Hematopoietic multipotent progenitor cell treated with erythropoietin and hydrocortisone succinate and interleukin-3 and kit ligand, for 6 days (in vitro differentiated cells): Measurements from ENCODE around the gene POTEG.
"Not testable (repeated sequence)": the region's sequence is repeated elsewhere in the genome, so short reads cannot be mapped to it uniquely, and the experiment has no call there.

ENCODE experiments used
- DNase-seq: peaks from one replicate; pipeline ENCODE4 v3.0.0-alpha.2; 2015

POTEG gene

DNA sequence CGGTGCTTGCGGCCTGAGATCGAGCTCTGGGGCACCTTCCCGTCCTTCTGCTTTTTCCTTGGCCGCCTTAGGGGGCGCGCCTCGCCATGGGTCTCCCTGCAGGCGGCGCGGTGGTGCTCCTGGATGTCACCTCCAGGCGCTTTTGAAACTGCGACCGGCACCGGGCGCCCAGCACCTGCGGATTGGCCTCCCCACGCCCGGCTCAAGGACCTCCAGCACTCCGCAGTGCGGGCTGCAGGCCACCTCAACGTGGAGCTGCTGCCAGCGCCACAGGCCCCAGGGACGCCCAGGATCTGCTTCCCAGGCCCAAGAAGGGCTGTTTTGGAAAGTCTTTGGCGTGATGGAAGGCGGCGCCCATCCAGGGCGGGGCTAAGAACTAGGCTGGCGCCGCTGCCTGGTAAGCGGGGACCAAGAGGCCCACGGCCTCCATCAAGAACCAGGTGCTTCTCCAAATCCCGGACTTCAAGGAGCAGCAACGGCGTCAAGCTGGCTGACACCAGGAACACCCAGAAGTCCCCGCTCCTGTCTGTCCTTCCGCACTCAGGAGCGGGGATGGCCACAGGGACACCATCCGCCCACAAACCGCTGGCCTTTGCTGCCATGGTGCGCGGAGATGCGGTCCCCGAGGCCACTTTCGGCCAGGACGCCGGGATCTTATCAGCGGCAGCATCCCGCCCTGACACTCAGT, 61.2 kb downstream of the POTEG start:
- not testable (repeated sequence) for DNase-seq

DNA sequence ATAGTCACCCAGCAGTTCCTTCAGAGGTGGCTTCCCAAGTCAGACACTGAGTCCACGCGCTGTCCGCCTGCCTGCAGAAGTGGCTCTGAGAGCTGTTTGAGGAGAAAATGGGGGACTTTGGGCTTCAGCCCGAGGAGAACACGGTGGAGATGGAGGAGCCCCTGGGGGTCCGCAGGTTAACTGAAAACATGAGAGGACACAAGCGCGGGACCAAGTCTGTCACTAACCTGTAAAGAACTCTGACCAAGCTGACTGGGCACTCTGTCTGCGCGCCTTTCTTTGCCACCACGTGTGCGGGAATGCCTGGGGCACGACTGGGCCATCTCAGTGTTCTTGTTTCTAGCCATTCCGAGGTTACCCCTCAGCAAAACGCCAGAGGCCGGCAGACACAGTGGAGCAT, 62.4 kb downstream of the POTEG start:
- not testable (repeated sequence) for DNase-seq

DNA sequence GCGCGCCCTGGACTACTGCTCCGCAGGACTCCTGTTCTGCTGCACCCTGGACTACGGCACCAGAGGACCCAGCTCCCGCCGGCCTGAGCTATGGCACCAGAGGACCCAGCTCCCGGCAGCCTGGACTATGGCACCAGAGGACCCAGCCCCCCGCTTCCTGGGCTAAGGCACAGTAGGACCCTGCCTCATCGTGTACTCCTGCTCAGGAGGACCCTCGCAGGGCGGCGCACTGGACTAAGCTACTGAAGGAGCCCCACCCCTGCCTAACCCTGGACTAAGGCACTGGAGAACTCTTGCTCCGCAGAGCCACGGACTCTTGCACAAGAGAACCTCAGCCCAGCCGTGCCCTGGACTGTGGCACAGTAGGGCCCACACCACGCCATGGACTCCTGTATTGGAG, 71.3 kb downstream of the POTEG start:
- not testable (repeated sequence) for DNase-seq

DNA sequence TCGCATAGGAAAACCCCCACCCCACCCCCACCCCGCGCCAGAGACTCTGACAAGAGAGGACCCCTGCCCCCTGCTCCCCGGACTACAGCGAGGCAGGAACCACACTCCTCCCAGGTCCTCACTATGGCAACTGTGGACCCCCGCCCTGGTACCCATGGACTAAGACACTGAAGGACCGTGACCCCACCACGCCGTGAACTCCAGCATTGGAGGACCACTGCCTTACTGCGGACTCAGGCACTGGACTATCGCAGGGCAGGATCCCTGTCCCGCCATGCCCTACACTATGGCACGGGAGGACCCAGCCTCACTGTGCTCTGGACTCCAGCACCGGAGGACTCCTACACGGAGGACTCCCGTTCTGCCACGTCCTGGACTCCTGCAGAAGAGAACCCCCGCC, 71.8 kb downstream of the POTEG start:
- not testable (repeated sequence) for DNase-seq

DNA sequence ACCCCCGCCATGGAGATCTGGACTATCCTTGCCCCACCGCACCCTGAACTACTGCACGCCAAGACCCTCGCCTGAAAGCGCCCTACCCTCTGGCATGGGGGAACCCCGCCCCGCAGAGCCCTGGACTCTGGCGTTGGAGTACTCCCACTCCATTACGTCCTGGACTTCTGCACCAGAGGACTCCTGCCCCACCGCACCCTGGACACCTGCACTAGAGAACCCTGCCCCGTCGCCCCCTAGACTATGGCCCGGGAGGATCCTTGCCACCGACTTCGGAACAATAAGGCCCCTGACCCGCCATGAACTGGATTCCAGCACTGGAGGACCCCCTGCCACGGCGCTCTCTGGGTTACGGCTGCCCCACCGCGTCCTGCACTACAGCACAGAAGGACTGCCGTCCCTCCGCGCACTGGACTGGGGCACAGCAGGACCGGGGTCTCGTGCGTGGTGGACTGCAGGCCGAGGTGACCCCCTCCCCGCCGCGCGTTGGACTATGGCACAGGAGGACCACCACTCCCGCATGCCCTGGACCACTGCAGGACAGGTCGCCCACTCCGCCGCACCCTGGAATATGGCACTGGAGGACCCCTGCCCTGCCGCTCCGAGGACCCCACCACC, 72.4 kb downstream of the POTEG start:
- not testable (repeated sequence) for DNase-seq

DNA sequence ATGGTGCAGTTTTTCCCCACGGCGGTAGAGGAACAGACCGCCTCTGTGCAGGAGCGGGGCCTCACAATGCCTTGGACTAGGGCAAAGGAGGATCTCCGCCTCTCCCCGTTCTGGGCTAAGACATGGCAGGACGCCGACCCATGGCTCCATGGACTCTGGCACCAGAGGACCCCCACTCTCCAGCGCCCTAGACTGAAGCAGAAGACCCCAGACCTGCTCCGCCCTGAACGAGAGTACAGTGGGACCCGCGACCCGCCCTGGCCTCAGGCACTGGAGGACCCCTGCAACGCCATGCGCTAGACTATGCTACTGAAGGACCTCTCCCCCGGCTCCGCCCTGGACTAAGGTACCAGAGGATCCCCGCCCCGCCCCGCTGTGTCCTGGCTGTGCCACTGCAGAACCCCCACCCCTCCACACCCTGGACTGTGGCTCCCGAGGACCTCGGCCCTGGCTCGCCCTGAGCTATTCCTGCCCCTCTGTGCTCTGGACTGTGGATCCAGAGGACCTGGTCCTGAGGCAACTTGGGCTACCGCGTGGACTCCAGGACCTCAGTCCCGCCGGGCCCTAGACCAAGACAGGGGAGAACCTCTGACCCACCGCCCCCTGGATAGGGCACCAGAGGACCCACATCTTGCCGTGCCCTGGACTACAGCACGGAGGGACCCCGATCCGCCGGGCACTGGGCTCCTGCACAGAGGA, 73.1 kb downstream of the POTEG start:
- DNase-seq: not testable (repeated sequence)
